Measurements from ENCODE around the gene TSPAN16.

DNA sequence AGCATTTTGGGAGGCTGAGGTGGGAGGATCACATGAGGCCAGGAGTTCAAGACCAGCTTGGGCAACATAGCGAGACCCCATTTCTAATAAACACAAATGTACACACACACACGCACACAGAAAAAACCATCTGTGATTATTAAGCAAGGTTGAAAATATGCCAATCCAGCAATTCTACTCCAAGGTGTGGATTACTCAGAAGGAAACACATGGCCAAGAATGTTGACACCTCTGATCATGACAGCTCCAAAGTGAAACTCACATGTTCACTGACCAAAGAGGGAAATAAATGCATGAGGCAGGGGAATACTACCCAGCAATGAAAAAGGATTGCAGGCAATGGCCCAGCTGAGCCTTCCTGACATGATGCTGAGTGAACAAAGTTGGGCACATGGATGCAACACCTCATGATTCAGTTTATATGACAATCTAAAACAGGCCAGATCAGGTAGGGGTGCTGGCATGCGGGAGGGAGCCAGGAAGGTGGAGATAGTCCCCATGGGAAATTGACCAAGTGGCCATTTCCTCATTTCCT lies 38.0 kb upstream of the TSPAN16 start:
- no peak for TF ChIP-seq GATA3 (IDR thresholded peaks at IDR 0.05; ENCODE audit: low read depth, low read length)
- no peak for TF ChIP-seq GATA2 (IDR thresholded peaks at IDR 0.05; ENCODE audit: low read depth, low read length)

Data from SH-SY5Y (cell line).